ENCODE measurements around the gene ATP5F1B.

The ATP5F1B gene

GRCh38 chr12:56677680-56678079 lies 31.9 kb upstream of the ATP5F1B start:
- Histone ChIP-seq H3K36me3 (replicated peaks; ENCODE audit: insufficient read depth, low read length) (peaks cover 9% of the 10 kb centered on the region; the same call in 1 of the 2 replicates), H4K20me1 (ENCODE audit: insufficient read depth, low read length) (peaks cover 78% of the 10 kb centered on the region)
- TF ChIP-seq EZH2phosphoT487 (IDR thresholded peaks at IDR 0.05; ENCODE audit: low read length): no peak
- TF ChIP-seq EZH2 (optimal IDR thresholded peaks at IDR 0.05; ENCODE audit: low read depth, low read length): no peak
- TF ChIP-seq CTCF (IDR thresholded peaks at IDR 0.05; ENCODE audit: low read length): no peak

GRCh38 chr12:56676851-56677580 lies 31.2 kb upstream of the ATP5F1B start:
- Histone ChIP-seq H3K27ac (ENCODE audit: low read length) (peak overlapping the region; percentile 47; the same call in 1 of the 2 replicates), H3K9ac (ENCODE audit: low read length) (no peak overlapping the region), H3K4me1 (ENCODE audit: low read length) (peaks cover 10% of the 10 kb centered on the region), H3F3A (ENCODE audit: insufficient read depth, low read length) (peaks cover 54% of the 10 kb centered on the region), H2AFZ (ENCODE audit: low read length) (no peak overlapping the region), H3K9me2 (replicated peaks; ENCODE audit: insufficient read depth, low read length) (no peaks in the 10 kb centered on the region), H4K20me1 (ENCODE audit: insufficient read depth, low read length) (peaks cover 80% of the 10 kb centered on the region), H3K27me3 (replicated peaks; ENCODE audit: insufficient read depth, low read length) (no peaks in the 10 kb centered on the region), H3K4me2 (ENCODE audit: low read depth, low read length) (no peak overlapping the region), H3K4me3 (ENCODE audit: low read length) (no peak overlapping the region), H3K36me3 (replicated peaks; ENCODE audit: insufficient read depth, low read length) (peaks cover 6% of the 10 kb centered on the region; the same call in 1 of the 2 replicates), H3K79me2 (ENCODE audit: low read length) (peaks cover 99% of the 10 kb centered on the region), H3K9me3 (replicated peaks; ENCODE audit: insufficient read depth, low read length) (no peaks in the 10 kb centered on the region)
- no peak for DNase-seq
- TF ChIP-seq CTCF (IDR thresholded peaks at IDR 0.05; ENCODE audit: low read length) (no peak), EZH2phosphoT487 (IDR thresholded peaks at IDR 0.05; ENCODE audit: low read length) (no peak), EZH2 (optimal IDR thresholded peaks at IDR 0.05; ENCODE audit: low read depth, low read length) (no peak)

More at GRCh38 chr12:56677680-56678079, 31.9 kb upstream of the ATP5F1B start:
- no peak overlapping the region for H3K9ac ChIP-seq (ENCODE audit: low read length)
- H3K4me1 ChIP-seq (ENCODE audit: low read length): peaks cover 14% of the 10 kb centered on the region
- no peaks in the 10 kb centered on the region for H3K9me3 ChIP-seq (replicated peaks; ENCODE audit: insufficient read depth, low read length)
- H3K4me3 ChIP-seq (ENCODE audit: low read length): no peak overlapping the region
- H2AFZ ChIP-seq (ENCODE audit: low read length): no peak overlapping the region
- no peaks in the 10 kb centered on the region for H3K9me2 ChIP-seq (replicated peaks; ENCODE audit: insufficient read depth, low read length)
- H3K27me3 ChIP-seq (replicated peaks; ENCODE audit: insufficient read depth, low read length): no peaks in the 10 kb centered on the region
- no peak overlapping the region for H3K4me2 ChIP-seq (ENCODE audit: low read depth, low read length)
- peaks cover 99% of the 10 kb centered on the region for H3K79me2 ChIP-seq (ENCODE audit: low read length)
- H3K27ac ChIP-seq (ENCODE audit: low read length): peak overlapping the region; percentile 47; the same call in 1 of the 2 replicates
- peak; percentile 40 for DNase-seq
- H3F3A ChIP-seq (ENCODE audit: insufficient read depth, low read length): peaks cover 51% of the 10 kb centered on the region

- H3K27ac ChIP-seq (ENCODE audit: low read length): no peak overlapping the region
- no peak overlapping the region for H3K9ac ChIP-seq (ENCODE audit: low read length)
- no peaks in the 10 kb centered on the region for H3K4me1 ChIP-seq (ENCODE audit: low read length)
- H3K4me3 ChIP-seq (ENCODE audit: low read length): no peak overlapping the region
- no peaks in the 10 kb centered on the region for H3K27me3 ChIP-seq (replicated peaks; ENCODE audit: insufficient read depth, low read length)
- H3K79me2 ChIP-seq (ENCODE audit: low read length): peaks cover 99% of the 10 kb centered on the region
- TF ChIP-seq EZH2 (optimal IDR thresholded peaks at IDR 0.05; ENCODE audit: low read depth, low read length) (no peak), EZH2phosphoT487 (IDR thresholded peaks at IDR 0.05; ENCODE audit: low read length) (no peak), CTCF (IDR thresholded peaks at IDR 0.05; ENCODE audit: low read length) (no peak)
- no peak overlapping the region for H3K4me2 ChIP-seq (ENCODE audit: low read depth, low read length)
- peaks cover 33% of the 10 kb centered on the region for H3K36me3 ChIP-seq (replicated peaks; ENCODE audit: insufficient read depth, low read length)
- H3K9me3 ChIP-seq (replicated peaks; ENCODE audit: insufficient read depth, low read length): no peaks in the 10 kb centered on the region
- H2AFZ ChIP-seq (ENCODE audit: low read length): no peak overlapping the region
- H4K20me1 ChIP-seq (ENCODE audit: insufficient read depth, low read length): peaks cover 44% of the 10 kb centered on the region
- DNase-seq: no peak
- no peaks in the 10 kb centered on the region for H3K9me2 ChIP-seq (replicated peaks; ENCODE audit: insufficient read depth, low read length)
- peaks cover 25% of the 10 kb centered on the region for H3F3A ChIP-seq (ENCODE audit: insufficient read depth, low read length)
Observed at GRCh38 chr12:56671608-56672007, 25.8 kb upstream of the ATP5F1B start.

Measured in MM.1S (cell line).